Measurements from ENCODE around the gene SMAD6. TPM values are rescaled to one million over a fixed set of nuclear protein-coding genes. Genes with fewer than 3 reads are reported as not detected.

SMAD6 gene
- total RNA-seq, 1 experiment from 2014 or later, result 6.6 TPM

- no peak overlapping the region for H3K4me3 ChIP-seq (replicated peaks in 1 of 2; ENCODE audit: low read depth in 1 of 2, low read length in 2 of 2)
- no peak overlapping the region for H3K27ac ChIP-seq (ENCODE audit: low read depth, low read length)
- CTCF ChIA-PET, result interaction anchor here (1.0 to 2.1 kb wide), 3 partner anchors 8 to 17 kb away, joined by 3 to 6 read pairs (median 3); no protein-coding TSS in a partner anchor
- H3K4me2 ChIP-seq (ENCODE audit: low read length), result no peak overlapping the region
- H2AFZ ChIP-seq (ENCODE audit: low read depth, low read length, poor library complexity, severe bottlenecking), result no peak overlapping the region
- POLR2A ChIA-PET, result no interaction called here
- no TSS peak for BruUV-seq (replicated peaks)
- RAD21 ChIA-PET (ENCODE audit: low non-redundant PET in 1 of 2, low total read pairs in 2 of 2, uncharacterized antibody in 2 of 2, unreplicated experiment in 2 of 2), result no interaction called here
- H3K27me3 ChIP-seq (ENCODE audit: insufficient read depth, low read length), result no peaks in the 10 kb centered on the region
- H3K9me2 ChIP-seq (ENCODE audit: insufficient read depth), result no peaks in the 10 kb centered on the region
- TF ChIP-seq EGR1 (IDR thresholded peaks at IDR 0.05; ENCODE audit: low read depth) (no peak), JUND (IDR thresholded peaks at IDR 0.05) (no peak), ELF1 (IDR thresholded peaks at IDR 0.05; ENCODE audit: borderline replicate concordance, low read depth) (no peak), SIN3A (IDR thresholded peaks at IDR 0.05; ENCODE audit: low read depth) (no peak), POLR2AphosphoS5 (IDR thresholded peaks at IDR 0.05; ENCODE audit: low read depth, low read length) (no peak), ZBTB33 (IDR thresholded peaks at IDR 0.05; ENCODE audit: extremely low read depth, insufficient replicate concordance, low read length) (no peak)
- peaks cover 33 to 50% of the 10 kb centered on the region in 2 experiments for H3K4me1 ChIP-seq (ENCODE audit: control insufficient read depth in 1 of 2, insufficient read depth in 2 of 2, low read length in 2 of 2)
- no peaks in the 10 kb centered on the region for H3K9me3 ChIP-seq (ENCODE audit: control insufficient read depth in 1 of 2, insufficient read depth in 1 of 2, low read depth in 1 of 2, low read length in 2 of 2)
- no peaks in the 10 kb centered on the region for H3K36me3 ChIP-seq (ENCODE audit: control insufficient read depth in 1 of 2, insufficient read depth in 2 of 2, low read length in 2 of 2)
- DNase-seq (ENCODE audit: low read depth, low spot score) (no peak), ATAC-seq (no peak)
- no peaks in the 10 kb centered on the region for H4K20me1 ChIP-seq (ENCODE audit: insufficient read depth)
- H3K79me2 ChIP-seq (ENCODE audit: insufficient read depth, low read length), result no peaks in the 10 kb centered on the region
- no peak overlapping the region for H3K9ac ChIP-seq (ENCODE audit: low read length)
- intact Hi-C loops (cut with micrococcal nuclease), result no loop called here
Observed at GRCh38 chr15:66715181-66715624, 13.2 kb downstream of the SMAD6 start.

Measured in HCT116 (cell line).